HCT116 (cell line): ENCODE results near the gene OTOG. TPM values are rescaled to one million over a fixed set of nuclear protein-coding genes. Genes with fewer than 3 reads are reported as not detected.
A peak's percentile ranks its signal among the peaks of the same experiment; 100 is the strongest.

Experiments
- ATAC-seq: fragments of 200-7000 bp; cut with Tn5 transposase; 2 replicates; pipeline ENCODE4 v1.9.1; 2020; ENCODE audit warnings: mild to moderate bottlenecking, moderate library complexity
- BruUV-seq: library from RNA; stranded (reverse); fragments of 400-500 nt; replicated peaks from 2 replicates; lab custom pipeline; 2021; lab: Mats Ljungman, UMichigan
- CTCF ChIA-PET: fragments of 300-600 bp; sonication (Branson Sonifier 250); formaldehyde crosslinking; loops from one replicate; lab custom pipeline; 2021; ENCODE audit warnings: antibody characterized with exemption; lab: Charles Lee
- POLR2A ChIA-PET: fragments of 300-600, 350-600 bp; sonication (Branson Sonifier 250); formaldehyde crosslinking; loops from one replicate; lab custom pipeline; 2021; ENCODE audit warnings: antibody characterized with exemption; lab: Charles Lee
- RAD21 ChIA-PET, 2 experiments: fragments of 300-600 bp; sonication (Branson Sonifier 250); formaldehyde crosslinking; loops; one replicate each; lab custom pipeline; 2023; ENCODE audit warnings: low total read pairs in 2 of 2; ENCODE audit not compliant: uncharacterized antibody in 2 of 2, unreplicated experiment in 2 of 2, low non-redundant PET in 1 of 2; lab: Charles Lee
- DNase-seq: peaks from one replicate; pipeline ENCODE4 v3.0.0-alpha.2; 2010; ENCODE audit warnings: low read depth, low spot score
- H2AFZ ChIP-seq: fragments of 200-600 bp; shearing (Covaris generic), sonication (generic); 2 replicates; pipeline ENCODE4 v1.6.1; 2017; ENCODE audit warnings: low read depth, mixed run types, mixed read lengths, antibody characterized with exemption, low read length; ENCODE audit not compliant: poor library complexity, severe bottlenecking
- H3K27ac ChIP-seq: 2 replicates; pipeline ENCODE4 v1.5.1; 2012; ENCODE audit warnings: low read depth, low read length
- H3K27me3 ChIP-seq: fragments of 200-600 bp; sonication (generic); 2 replicates; pipeline ENCODE4 v1.6.1; 2016; ENCODE audit warnings: mixed run types, low read length, mixed read lengths; ENCODE audit not compliant: insufficient read depth
- H3K36me3 ChIP-seq, 2 experiments: fragments of 200-500 bp in 1 of 2; fragments of 200-600 bp in 1 of 2; sonication (Bioruptor generic) in 1 of 2; sonication (generic) in 1 of 2; 2 replicates each; pipeline versions ENCODE4 v1.5.1 to v1.6.1; 2014 to 2016; ENCODE audit warnings: low read length in 2 of 2, inconsistent platforms in 1 of 2, mixed read lengths in 1 of 2, mixed run types in 1 of 2; ENCODE audit not compliant: insufficient read depth in 2 of 2, control insufficient read depth in 1 of 2
- H3K4me1 ChIP-seq, 2 experiments: fragments of 200-600 bp in 1 of 2; sonication (generic) in 1 of 2; 2 replicates each; pipeline versions ENCODE4 v1.5.1 to v1.6.1; 2012 to 2017; ENCODE audit warnings: low read length in 2 of 2, inconsistent platforms in 1 of 2, mild to moderate bottlenecking in 1 of 2, mixed read lengths in 1 of 2, mixed run types in 1 of 2, moderate library complexity in 1 of 2; ENCODE audit not compliant: insufficient read depth in 2 of 2, control insufficient read depth in 1 of 2
- H3K4me2 ChIP-seq: fragments of 200-600 bp; sonication (generic); 2 replicates; pipeline ENCODE4 v1.6.1; 2017; ENCODE audit warnings: mixed run types, low read length, mixed read lengths
- H3K4me3 ChIP-seq, 2 experiments: fragments of 200-600 bp in 1 of 2; sonication (generic) in 1 of 2; replicated peaks in 1 of 2; 2 replicates each; pipeline ENCODE4 v1.5.1; 2011 to 2016; ENCODE audit warnings: low read length in 2 of 2, control low read depth in 1 of 2, low read depth in 1 of 2, mild to moderate bottlenecking in 1 of 2, mixed read lengths in 1 of 2, mixed run types in 1 of 2
- H3K79me2 ChIP-seq: fragments of 200-600 bp; sonication (generic); 2 replicates; pipeline ENCODE4 v1.6.1; 2017; ENCODE audit warnings: mild to moderate bottlenecking, mixed run types, low read length, moderate library complexity, mixed read lengths; ENCODE audit not compliant: insufficient read depth
- H3K9ac ChIP-seq: fragments of 200-600 bp; sonication (generic); 2 replicates; pipeline ENCODE4 v1.6.1; 2016; ENCODE audit warnings: low read length, mixed read lengths
- H3K9me2 ChIP-seq: fragments of 200-600 bp; sonication (generic), shearing (Covaris generic); 2 replicates; pipeline ENCODE4 v1.6.1; 2017; ENCODE audit warnings: mixed run types, mild to moderate bottlenecking, moderate library complexity; ENCODE audit not compliant: insufficient read depth
- H3K9me3 ChIP-seq, 2 experiments: fragments of 200-500 bp in 1 of 2; fragments of 200-600 bp in 1 of 2; sonication (Bioruptor generic) in 1 of 2; sonication (generic) in 1 of 2; 2 replicates each; pipeline ENCODE4 v1.6.1; 2014 to 2017; ENCODE audit warnings: low read length in 2 of 2, mixed read lengths in 2 of 2, inconsistent platforms in 1 of 2, low read depth in 1 of 2, mild to moderate bottlenecking in 1 of 2, mixed run types in 1 of 2, moderate library complexity in 1 of 2; ENCODE audit not compliant: control insufficient read depth in 1 of 2, insufficient read depth in 1 of 2
- H4K20me1 ChIP-seq: fragments of 200-600 bp; sonication (generic), shearing (Covaris generic); 2 replicates; pipeline ENCODE4 v1.6.1; 2017; ENCODE audit warnings: mixed run types, mild to moderate bottlenecking, moderate library complexity; ENCODE audit not compliant: insufficient read depth
- CBX3 ChIP-seq: IDR thresholded peaks from 2 replicates; pipeline ENCODE4 v1.6.1; 2012; ENCODE audit warnings: low read depth
- CEBPB ChIP-seq: IDR thresholded peaks from 2 replicates; pipeline ENCODE4 v1.6.1; 2012; ENCODE audit warnings: low read depth
- EGR1 ChIP-seq: IDR thresholded peaks from 2 replicates; pipeline ENCODE4 v1.6.1; 2012; ENCODE audit warnings: low read depth
- ELF1 ChIP-seq: IDR thresholded peaks from 2 replicates; pipeline ENCODE4 v1.6.1; 2012; ENCODE audit warnings: low read depth, borderline replicate concordance
- EZH2phosphoT487 ChIP-seq: fragments of 200-600 bp; IDR thresholded peaks from 2 replicates; pipeline ENCODE4 v1.6.1; 2018; ENCODE audit warnings: antibody characterized with exemption, borderline replicate concordance
- FOSL1 ChIP-seq: IDR thresholded peaks from 2 replicates; pipeline ENCODE4 v1.6.1; 2012; ENCODE audit warnings: low read depth
- JUND ChIP-seq: IDR thresholded peaks from 2 replicates; pipeline ENCODE4 v1.6.1; 2012
- POLR2A ChIP-seq: IDR thresholded peaks from 2 replicates; pipeline ENCODE4 v1.7.0; 2011; ENCODE audit warnings: borderline replicate concordance; ENCODE audit not compliant: insufficient read depth, insufficient read length; ENCODE audit errors: extremely low read depth
- POLR2AphosphoS5 ChIP-seq: IDR thresholded peaks from 2 replicates; pipeline ENCODE4 v1.6.1; 2011; ENCODE audit warnings: mild to moderate bottlenecking, low read depth, low read length, moderate library complexity
- RAD21 ChIP-seq: IDR thresholded peaks from 2 replicates; pipeline ENCODE4 v1.6.1; 2012; ENCODE audit warnings: low read depth, mild to moderate bottlenecking
- SIN3A ChIP-seq: IDR thresholded peaks from 2 replicates; pipeline ENCODE4 v1.6.1; 2012; ENCODE audit warnings: low read depth
- SP1 ChIP-seq: IDR thresholded peaks from 2 replicates; pipeline ENCODE4 v1.6.1; 2012; ENCODE audit warnings: low read depth
- SRF ChIP-seq: IDR thresholded peaks from 2 replicates; pipeline ENCODE4 v1.6.1; 2012; ENCODE audit warnings: low read depth
- TCF7L2 ChIP-seq: IDR thresholded peaks from 2 replicates; pipeline ENCODE4 v1.7.0; 2011; ENCODE audit warnings: borderline replicate concordance, inconsistent platforms; ENCODE audit not compliant: insufficient read depth, insufficient read length; ENCODE audit errors: extremely low read depth
- YY1 ChIP-seq: IDR thresholded peaks from 2 replicates; pipeline ENCODE4 v1.6.1; 2011; ENCODE audit warnings: low read length, low read depth, moderate library complexity, mild to moderate bottlenecking; ENCODE audit not compliant: insufficient replicate concordance; ENCODE audit errors: extremely low read depth
- ZNF274 ChIP-seq: fragments of 200-500 bp; sonication (Bioruptor generic); IDR thresholded peaks from 2 replicates; pipeline ENCODE4 v1.6.1; 2014; ENCODE audit warnings: mild to moderate bottlenecking, low read depth, low read length, inconsistent platforms
- intact Hi-C: fragments of 100-400 bp; cut with micrococcal nuclease; formaldehyde crosslinking; loops from 2 replicates; pipeline ENCODE4 v1.10.0; 2022
- total RNA-seq: library from RNA; stranded (reverse); gene quantifications from one replicate; pipeline ENCODE4 v1.2.1, GENCODE V29; 2021; ENCODE audit not compliant: unreplicated experiment
- TF ChIP-seq, protein P1 (sequence below): IDR thresholded peaks from 2 replicates; pipeline ENCODE4 v1.6.1; 2011; ENCODE audit warnings: mild to moderate bottlenecking, low read length, moderate library complexity; ENCODE audit not compliant: insufficient replicate concordance; ENCODE audit errors: extremely low read depth
- TF ChIP-seq, protein P2 (sequence below), 3 experiments: fragments of 200-600 bp in 1 of 3; sonication (generic) in 1 of 3; IDR thresholded peaks in 2 of 3; conservative IDR thresholded peaks in 1 of 3; 2 replicates each; pipeline ENCODE4 v1.5.1; 2012 to 2017; ENCODE audit warnings: low read depth in 2 of 3, low read length in 2 of 3, antibody characterized with exemption in 1 of 3, borderline replicate concordance in 1 of 3, control low read depth in 1 of 3, mild to moderate bottlenecking in 1 of 3, mixed read lengths in 1 of 3, mixed run types in 1 of 3, moderate library complexity in 1 of 3; ENCODE audit not compliant: insufficient read depth in 1 of 3
- TF ChIP-seq, protein P3 (sequence below): IDR thresholded peaks from 2 replicates; pipeline ENCODE4 v1.6.1; 2012

OTOG gene
- total RNA-seq, 1 experiment from 2014 or later = 0.07 TPM

DNA sequence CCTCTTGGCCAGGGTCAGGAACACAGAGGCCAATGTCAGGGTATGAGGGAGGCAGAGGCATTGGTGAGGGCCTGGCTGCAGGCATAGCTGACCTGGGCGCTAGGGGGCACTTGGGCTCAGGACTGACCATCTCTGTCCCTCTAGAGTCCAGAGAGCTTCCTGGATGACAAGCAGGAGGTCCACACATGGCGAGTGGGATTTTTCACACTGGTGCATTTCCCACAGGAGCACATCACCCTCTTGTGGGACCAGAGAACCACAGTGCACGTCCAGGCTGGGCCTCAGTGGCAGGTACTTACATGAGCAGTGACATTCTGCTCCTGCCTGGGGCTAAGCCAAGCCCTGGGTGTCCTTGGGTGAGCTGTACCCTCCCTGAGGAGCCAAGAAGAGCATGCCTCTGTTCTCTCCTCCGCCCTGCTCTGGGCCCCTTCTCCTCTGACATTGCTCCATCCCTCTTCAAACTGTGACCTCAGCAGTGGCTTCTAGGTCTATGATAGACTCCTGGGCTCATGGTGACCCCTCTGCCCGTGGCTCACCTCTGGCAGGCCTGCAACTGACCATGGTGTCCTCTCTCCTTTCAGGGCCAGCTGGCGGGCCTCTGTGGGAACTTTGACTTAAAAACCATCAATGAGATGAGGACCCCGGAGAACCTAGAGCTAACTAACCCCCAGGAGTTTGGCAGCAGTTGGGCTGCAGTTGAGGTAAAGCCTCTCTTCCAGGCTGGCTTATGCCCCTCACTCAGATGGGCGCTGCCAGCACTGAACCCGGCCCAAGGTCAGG lies 46.6 kb downstream of the OTOG start:
- no TSS peak for BruUV-seq
- TF ChIP-seq CBX3 (no peak), EGR1 (no peak), TCF7L2 (no peak), FOSL1 (no peak), POLR2A (no peak), SIN3A (no peak), SRF (no peak), JUND (no peak), EZH2phosphoT487 (no peak), SP1 (no peak), POLR2AphosphoS5 (no peak), ELF1 (no peak), ZNF274 (no peak), CEBPB (no peak), YY1 (no peak), RAD21 (no peak)
- TF ChIP-seq, protein P1, sequence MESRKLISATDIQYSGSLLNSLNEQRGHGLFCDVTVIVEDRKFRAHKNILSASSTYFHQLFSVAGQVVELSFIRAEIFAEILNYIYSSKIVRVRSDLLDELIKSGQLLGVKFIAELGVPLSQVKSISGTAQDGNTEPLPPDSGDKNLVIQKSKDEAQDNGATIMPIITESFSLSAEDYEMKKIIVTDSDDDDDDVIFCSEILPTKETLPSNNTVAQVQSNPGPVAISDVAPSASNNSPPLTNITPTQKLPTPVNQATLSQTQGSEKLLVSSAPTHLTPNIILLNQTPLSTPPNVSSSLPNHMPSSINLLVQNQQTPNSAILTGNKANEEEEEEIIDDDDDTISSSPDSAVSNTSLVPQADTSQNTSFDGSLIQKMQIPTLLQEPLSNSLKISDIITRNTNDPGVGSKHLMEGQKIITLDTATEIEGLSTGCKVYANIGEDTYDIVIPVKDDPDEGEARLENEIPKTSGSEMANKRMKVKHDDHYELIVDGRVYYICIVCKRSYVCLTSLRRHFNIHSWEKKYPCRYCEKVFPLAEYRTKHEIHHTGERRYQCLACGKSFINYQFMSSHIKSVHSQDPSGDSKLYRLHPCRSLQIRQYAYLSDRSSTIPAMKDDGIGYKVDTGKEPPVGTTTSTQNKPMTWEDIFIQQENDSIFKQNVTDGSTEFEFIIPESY = no peak
- TF ChIP-seq, protein P2, sequence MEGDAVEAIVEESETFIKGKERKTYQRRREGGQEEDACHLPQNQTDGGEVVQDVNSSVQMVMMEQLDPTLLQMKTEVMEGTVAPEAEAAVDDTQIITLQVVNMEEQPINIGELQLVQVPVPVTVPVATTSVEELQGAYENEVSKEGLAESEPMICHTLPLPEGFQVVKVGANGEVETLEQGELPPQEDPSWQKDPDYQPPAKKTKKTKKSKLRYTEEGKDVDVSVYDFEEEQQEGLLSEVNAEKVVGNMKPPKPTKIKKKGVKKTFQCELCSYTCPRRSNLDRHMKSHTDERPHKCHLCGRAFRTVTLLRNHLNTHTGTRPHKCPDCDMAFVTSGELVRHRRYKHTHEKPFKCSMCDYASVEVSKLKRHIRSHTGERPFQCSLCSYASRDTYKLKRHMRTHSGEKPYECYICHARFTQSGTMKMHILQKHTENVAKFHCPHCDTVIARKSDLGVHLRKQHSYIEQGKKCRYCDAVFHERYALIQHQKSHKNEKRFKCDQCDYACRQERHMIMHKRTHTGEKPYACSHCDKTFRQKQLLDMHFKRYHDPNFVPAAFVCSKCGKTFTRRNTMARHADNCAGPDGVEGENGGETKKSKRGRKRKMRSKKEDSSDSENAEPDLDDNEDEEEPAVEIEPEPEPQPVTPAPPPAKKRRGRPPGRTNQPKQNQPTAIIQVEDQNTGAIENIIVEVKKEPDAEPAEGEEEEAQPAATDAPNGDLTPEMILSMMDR (IDR thresholded peaks at IDR 0.05 in 2 of 3, conservative IDR thresholded peaks at IDR 0.05 in 1 of 3; ENCODE audit: borderline replicate concordance in 1 of 3, insufficient read depth in 1 of 3, low read depth in 2 of 3, low read length in 2 of 3) = no peak
- TF ChIP-seq, protein P3, sequence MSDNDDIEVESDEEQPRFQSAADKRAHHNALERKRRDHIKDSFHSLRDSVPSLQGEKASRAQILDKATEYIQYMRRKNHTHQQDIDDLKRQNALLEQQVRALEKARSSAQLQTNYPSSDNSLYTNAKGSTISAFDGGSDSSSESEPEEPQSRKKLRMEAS = no peak
- TF ChIP-seq, all 23 proteins: peak for 0
- no peak overlapping the region for H3K27ac ChIP-seq
- H3K9me3 ChIP-seq = peaks cover 0 to 4% of the 10 kb centered on the region in 2 experiments; a peak in 1 of 4 replicates
- ChIA-PET CTCF (interaction anchor here (1.4 kb wide), 1 partner anchor 137 kb away, joined by 4 read pairs; no protein-coding TSS in a partner anchor), RAD21 (no interaction called here), POLR2A (no interaction called here)
- intact Hi-C loops = no loop called here
- H3K79me2 ChIP-seq = no peaks in the 10 kb centered on the region
- no peak overlapping the region for H3K4me3 ChIP-seq
- H3K27me3 ChIP-seq = peaks cover 18% of the 10 kb centered on the region; the same call in 1 of the 2 replicates
- H3K4me1 ChIP-seq = no peaks in the 10 kb centered on the region
- H3K4me2 ChIP-seq = no peak overlapping the region
- H3K36me3 ChIP-seq = no peaks in the 10 kb centered on the region
- H3K9me2 ChIP-seq = no peaks in the 10 kb centered on the region
- ATAC-seq = peak; percentile 22; the same call in 1 of the 2 replicates
- no peak overlapping the region for H2AFZ ChIP-seq
- no peak for DNase-seq
- H4K20me1 ChIP-seq = no peaks in the 10 kb centered on the region
- no peak overlapping the region for H3K9ac ChIP-seq
